UCSD-AML1 (cell line): ENCODE results near the gene EME1.

Experiments used
- DNase-seq: peaks from one replicate; lab custom pipeline; 2025; ENCODE audit not compliant: unreplicated experiment; lab: John Stamatoyannopoulos, UW

Gene EME1

GRCh38 chr17:50361561-50362480, 11.2 kb upstream of the EME1 start:
- DNase-seq, result peak; percentile 62

- no peak for DNase-seq
Observed at GRCh38 chr17:50362661-50363060, 10.4 kb upstream of the EME1 start.

GRCh38 chr17:50363217-50364060, 9.6 kb upstream of the EME1 start:
- no peak for DNase-seq

GRCh38 chr17:50364061-50364458, 9.0 kb upstream of the EME1 start:
- no peak for DNase-seq

- no peak for DNase-seq
Observed at GRCh38 chr17:50364715-50365114, 8.3 kb upstream of the EME1 start.

- DNase-seq, result no peak
Observed at GRCh38 chr17:50365165-50365564, 7.9 kb upstream of the EME1 start.

- no peak for DNase-seq
Observed at GRCh38 chr17:50365649-50366393, 7.2 kb upstream of the EME1 start.

- DNase-seq, result no peak
Observed at GRCh38 chr17:50367401-50367800, 5.6 kb upstream of the EME1 start.

GRCh38 chr17:50370052-50370451, 3.0 kb upstream of the EME1 start:
- no peak for DNase-seq

- no peak for DNase-seq
Observed at GRCh38 chr17:50371526-50371925, 1.5 kb upstream of the EME1 start.

GRCh38 chr17:50372222-50372757, 739 bp upstream of the EME1 start:
- no peak for DNase-seq

- DNase-seq, result no peak
Observed at GRCh38 chr17:50373705-50374104, 676 bp downstream of the EME1 start.

- DNase-seq, result no peak
Observed at GRCh38 chr17:50375858-50376538, 3.0 kb downstream of the EME1 start.

GRCh38 chr17:50379351-50380132, 6.5 kb downstream of the EME1 start:
- DNase-seq, result no peak

- no peak for DNase-seq
Observed at GRCh38 chr17:50380369-50381259, 7.6 kb downstream of the EME1 start.

- no peak for DNase-seq
Observed at GRCh38 chr17:50381260-50381815, 8.3 kb downstream of the EME1 start.

- DNase-seq, result no peak
Observed at GRCh38 chr17:50381920-50382319, 8.9 kb downstream of the EME1 start.

GRCh38 chr17:50382931-50383330, 9.9 kb downstream of the EME1 start:
- no peak for DNase-seq
